Panc1 (cell line): Measurements from ENCODE around the gene LSM5.

ENCODE experiments used
- POLR2AphosphoS5 ChIP-seq: IDR thresholded peaks from 2 replicates; pipeline ENCODE4 v1.6.1; 2012; ENCODE audit warnings: mild to moderate bottlenecking, low read depth, low read length, moderate library complexity
- SIN3A ChIP-seq: IDR thresholded peaks from 2 replicates; pipeline ENCODE4 v1.6.1; 2012; ENCODE audit warnings: low read depth, mild to moderate bottlenecking, low read length, moderate library complexity, borderline replicate concordance; ENCODE audit not compliant: insufficient read depth
- TCF7L2 ChIP-seq: IDR thresholded peaks from 2 replicates; pipeline ENCODE4 v1.6.1; 2011; ENCODE audit warnings: mild to moderate bottlenecking, low read depth, low read length, inconsistent platforms
- TF ChIP-seq, protein P1 (sequence below): fragments of 450-650 bp; IDR thresholded peaks from 2 replicates; pipeline ENCODE4 v1.5.1; 2017; ENCODE audit warnings: mild to moderate bottlenecking

DNA sequence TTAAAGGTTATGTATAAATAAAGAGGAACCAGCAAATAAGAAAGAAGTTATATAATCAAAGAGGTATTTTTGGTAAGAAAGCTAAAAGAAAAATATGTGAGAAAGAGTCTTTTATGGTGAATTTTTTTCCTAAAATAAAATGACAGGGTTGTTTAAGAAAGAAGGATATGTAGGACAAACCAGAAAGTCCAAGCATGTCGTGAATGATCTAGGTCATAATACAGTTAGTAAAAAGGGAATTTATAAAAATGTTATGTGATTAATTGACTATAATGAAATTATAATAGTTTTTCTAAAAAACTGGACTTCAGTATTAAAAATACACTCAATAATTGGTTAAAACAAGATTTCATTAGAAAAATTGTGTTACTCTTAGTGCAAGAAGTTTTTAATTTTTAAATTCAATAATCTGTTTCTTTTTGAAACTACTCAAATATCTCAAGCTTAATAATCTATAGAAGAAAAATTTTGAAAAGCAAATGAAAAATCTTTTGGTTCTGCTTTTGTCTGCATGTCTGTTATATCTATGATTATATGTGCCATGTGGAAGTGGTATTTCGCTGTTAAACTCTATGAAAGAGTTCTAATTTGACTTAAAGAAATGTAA is 28.5 kb upstream of the LSM5 start:
- TF ChIP-seq, protein P1, sequence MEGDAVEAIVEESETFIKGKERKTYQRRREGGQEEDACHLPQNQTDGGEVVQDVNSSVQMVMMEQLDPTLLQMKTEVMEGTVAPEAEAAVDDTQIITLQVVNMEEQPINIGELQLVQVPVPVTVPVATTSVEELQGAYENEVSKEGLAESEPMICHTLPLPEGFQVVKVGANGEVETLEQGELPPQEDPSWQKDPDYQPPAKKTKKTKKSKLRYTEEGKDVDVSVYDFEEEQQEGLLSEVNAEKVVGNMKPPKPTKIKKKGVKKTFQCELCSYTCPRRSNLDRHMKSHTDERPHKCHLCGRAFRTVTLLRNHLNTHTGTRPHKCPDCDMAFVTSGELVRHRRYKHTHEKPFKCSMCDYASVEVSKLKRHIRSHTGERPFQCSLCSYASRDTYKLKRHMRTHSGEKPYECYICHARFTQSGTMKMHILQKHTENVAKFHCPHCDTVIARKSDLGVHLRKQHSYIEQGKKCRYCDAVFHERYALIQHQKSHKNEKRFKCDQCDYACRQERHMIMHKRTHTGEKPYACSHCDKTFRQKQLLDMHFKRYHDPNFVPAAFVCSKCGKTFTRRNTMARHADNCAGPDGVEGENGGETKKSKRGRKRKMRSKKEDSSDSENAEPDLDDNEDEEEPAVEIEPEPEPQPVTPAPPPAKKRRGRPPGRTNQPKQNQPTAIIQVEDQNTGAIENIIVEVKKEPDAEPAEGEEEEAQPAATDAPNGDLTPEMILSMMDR = no peak
- TF ChIP-seq POLR2AphosphoS5 (no peak), TCF7L2 (no peak), SIN3A (no peak)
